NAMALWA (cell line): ENCODE results near the gene LIPI.
"Not testable (repeated sequence)": the region's sequence is repeated elsewhere in the genome, so short reads cannot be mapped to it uniquely, and the experiment has no call there.

ENCODE experiments used
- DNase-seq: peaks from one replicate; pipeline ENCODE4 v3.0.0-alpha.2; 2015; ENCODE audit warnings: low spot score

LIPI gene

DNA sequence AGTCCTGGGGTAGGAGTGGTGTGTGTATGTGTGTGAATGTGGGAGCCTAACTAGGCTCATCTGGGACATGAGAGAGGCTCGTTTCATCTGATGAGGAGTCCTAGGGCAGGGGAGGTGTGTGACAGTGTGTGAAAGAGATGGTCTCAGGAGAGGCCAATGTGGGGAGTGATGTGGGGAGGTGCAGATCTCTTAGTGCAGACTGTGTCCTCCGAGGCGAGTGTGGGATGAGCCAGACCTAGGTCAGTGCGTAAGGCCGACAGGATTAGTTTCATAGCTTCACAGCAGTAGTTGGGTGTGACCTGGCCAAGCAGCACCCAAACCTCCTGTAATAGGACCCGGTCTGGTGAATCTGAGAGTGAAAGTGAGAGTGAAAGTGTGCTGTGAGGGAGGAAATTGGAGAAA lies 94.7 kb downstream of the LIPI start:
- DNase-seq, result no peak

- no peak for DNase-seq
Observed at GRCh38 chr21:14115646-14116045, 95.1 kb downstream of the LIPI start.

DNA sequence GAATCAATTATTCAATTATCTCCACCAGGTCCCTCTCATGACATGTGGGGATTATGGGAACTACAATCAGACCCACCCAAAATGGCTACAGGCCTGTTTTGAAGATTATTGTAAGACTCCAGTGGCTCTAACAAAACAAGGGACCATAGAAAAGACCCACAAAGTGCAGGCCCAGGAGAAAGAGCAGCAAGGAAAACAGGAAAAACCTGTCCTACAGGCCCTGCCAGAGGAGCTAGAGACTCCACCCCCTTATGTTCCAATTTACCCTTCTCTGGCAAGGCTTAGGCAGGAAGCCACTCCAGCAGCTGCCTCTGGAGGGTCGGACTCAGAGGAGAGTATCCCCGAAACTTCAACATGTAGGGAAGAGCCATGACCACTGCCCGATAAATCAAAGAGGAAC lies 96.5 kb downstream of the LIPI start:
- no peak for DNase-seq

DNA sequence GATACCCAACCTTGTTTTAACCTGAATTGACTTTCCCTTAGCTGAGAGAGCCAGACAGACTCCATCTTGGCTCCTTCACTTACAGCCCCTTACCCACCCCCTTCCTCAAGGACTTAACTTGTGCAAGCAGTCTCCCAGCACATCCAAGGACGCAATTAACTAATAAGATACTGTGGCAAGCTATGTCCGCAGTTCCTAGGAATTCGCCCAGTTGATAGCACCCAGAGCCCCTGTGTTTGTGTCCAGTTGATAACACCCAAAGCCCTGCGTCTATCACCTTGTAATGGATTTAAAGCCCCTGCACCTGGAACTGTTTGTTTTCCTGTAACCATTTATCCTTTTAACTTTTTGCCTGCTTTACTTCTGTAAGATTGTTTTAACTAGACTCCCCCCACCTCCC lies 106.2 kb downstream of the LIPI start:
- DNase-seq, result not testable (repeated sequence)

DNA sequence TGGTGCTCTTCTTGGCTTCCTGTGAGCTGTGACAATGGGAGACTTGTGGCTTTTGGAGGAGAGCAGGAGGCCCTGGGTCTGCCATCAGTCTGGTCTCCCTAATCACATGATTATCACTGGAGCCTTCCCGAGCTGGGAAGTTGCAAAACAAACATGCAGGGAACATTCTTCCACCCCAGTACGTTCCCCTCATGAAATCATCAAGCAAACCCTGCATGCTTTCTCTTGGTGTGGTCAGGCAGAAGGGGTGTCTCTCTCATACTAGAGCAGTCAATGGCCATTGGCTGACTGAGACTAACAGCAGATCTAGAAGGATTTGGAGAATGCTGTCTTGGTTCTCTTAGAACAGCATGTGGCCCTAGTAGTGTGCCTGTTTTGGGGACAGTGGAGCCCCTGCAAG lies 111.2 kb downstream of the LIPI start:
- no peak for DNase-seq

- no peak for DNase-seq
Observed at GRCh38 chr21:14097881-14098499, 112.8 kb downstream of the LIPI start.

DNA sequence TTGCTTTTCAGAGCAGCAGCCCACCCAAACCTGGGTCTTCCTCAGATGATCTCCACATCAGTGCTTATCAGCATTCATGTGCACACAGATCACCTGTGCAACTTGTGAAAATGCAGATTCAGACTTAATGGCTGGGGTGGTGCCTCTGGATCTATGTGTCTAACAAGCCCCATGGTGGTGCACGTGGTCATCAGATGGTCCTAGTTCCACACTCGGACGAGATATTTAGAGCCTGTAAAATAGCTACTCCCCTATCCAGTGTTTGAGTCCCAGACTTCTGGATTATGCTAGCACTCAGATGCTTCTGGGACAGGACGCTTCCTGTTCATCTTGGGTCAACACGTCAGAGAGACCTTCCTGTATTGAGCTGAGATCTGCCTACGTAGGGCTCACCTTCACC lies 114.2 kb downstream of the LIPI start:
- DNase-seq, result no peak

- DNase-seq, result no peak
Observed at GRCh38 chr21:14096172-14096571, 114.6 kb downstream of the LIPI start.

DNA sequence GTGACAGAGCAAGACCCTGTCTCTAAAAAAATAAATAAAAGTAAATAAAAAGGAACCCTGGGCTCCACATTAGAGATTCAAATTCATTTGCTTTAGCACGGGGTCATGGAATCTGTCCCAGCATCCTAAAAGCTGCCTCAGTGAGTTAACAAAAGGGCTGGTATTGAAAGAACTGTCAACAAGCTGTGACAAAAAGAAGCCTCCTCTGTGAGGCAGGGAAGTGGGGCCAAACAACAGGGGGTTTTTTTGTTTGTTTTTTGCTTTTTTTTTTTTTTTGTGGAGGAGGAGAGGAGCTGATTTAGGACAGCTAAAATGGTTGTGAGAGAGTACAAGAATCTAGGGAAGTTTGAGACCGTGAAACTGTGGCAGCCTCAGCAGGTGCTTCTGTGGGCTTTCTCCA lies 115.7 kb downstream of the LIPI start:
- DNase-seq, result no peak

DNA sequence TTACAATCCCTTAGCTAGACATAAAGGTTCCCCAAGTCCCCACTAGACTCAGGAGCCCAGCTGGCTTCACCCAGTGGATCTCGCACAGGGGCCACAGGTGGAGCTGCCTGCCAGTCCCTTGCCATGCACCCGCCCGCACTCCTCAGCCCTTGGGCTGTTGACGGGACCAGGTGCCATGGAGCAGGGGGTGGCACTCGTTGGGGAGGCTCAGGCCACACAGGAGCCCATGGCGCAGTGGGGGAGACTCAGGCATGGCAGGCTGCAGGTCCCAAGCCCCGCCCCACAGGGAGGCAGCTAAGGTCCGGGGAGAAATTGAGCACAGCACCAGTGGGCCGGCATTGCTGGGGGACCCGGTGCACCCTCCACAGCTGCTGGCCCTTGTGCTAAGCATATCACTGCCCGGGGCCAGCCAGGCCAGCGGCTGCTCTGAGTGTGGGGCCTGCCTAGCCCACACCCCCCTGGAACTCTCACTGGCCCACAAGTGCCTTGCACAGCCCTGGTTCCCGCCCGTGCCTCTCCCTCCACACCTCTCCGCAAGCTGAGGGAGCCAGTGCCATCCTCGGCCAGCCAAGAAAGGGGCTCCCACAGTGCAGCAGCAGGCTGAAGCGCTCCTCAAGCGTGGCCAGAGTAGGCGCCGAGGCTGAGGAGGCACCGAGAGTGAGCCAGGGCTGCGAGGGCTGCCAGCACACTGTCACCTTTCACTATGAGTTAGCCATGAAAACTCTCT lies 117.8 kb downstream of the LIPI start:
- no peak for DNase-seq

DNA sequence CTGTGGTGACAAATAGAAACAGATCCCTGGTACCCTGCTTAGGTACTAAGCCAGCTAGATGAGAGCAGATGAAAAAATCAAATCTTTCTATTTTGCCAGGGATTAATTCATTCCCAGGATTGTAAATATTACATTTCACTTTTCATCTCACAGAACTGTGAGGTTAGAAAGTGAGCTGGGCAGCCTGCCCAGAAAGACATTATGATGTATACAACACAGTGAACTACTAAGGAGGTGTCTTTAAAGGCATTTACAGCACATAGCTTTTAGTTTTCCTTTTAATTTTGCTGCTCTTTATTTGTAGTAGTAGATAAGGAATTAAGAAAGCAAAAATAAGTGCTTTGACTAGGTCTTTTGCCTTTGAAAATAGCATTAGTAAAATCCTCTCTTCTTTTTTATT lies 120.6 kb downstream of the LIPI start:
- DNase-seq, result not testable (repeated sequence)

DNA sequence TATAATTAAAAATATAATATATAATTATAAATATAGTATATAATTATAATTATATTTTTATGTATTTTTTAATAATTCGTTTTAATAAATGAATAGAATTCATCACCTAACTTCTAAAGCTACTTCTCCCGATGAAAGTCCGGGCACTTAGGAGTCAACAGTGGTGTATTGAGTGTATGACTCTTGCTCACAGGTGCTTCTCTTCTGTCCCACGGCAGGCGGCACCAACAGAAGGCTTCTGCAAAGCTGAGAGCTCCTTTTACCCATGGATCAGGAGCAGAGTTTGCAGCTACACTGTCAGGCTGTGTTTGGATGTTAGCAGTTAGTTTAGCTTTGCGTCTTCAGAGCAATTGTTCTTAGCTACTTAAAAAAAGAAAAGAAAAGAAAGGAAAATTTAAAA lies 122.4 kb downstream of the LIPI start:
- no peak for DNase-seq

DNA sequence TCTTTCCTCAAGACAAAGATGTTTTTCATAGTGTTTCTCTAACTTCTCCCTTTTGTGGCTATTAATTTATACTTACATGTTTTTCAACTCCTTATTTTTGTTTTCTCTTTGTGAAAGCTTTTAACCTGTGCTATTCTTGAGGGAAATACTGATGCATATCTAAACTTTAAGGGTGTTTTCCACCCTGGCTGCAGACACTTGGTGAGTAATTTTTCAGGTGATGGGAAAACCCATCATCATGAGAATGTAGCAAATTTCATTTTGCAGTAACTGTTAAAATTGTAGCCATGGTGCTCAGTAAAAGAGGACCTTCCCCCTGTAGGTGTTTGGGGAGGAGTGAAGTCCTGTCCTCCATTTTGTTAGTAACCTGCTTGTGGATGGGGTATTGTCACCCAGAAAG lies 124.2 kb downstream of the LIPI start:
- DNase-seq, result no peak

DNA sequence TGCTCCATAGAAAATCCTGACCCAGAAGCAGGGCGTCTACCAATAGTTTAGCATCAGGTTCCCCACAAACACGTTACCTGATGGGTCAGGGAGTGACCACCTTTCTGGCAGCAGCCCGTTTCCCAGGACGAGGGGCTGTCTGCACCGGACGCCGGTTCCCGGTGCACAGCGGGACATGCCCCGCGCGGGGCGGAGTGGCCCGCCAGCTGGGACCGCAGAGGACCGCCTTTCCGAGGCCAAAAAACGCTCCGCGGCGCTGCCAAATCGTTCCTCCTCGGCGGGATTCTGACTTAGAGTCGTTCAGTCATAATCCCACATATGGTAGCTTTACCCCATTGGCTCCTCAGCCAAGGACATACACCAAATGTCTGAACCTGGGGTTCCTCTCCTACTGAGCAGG lies 126.1 kb downstream of the LIPI start:
- DNase-seq, result no peak

- no peak for DNase-seq
Observed at GRCh38 chr21:14084068-14084501, 126.7 kb downstream of the LIPI start.

DNA sequence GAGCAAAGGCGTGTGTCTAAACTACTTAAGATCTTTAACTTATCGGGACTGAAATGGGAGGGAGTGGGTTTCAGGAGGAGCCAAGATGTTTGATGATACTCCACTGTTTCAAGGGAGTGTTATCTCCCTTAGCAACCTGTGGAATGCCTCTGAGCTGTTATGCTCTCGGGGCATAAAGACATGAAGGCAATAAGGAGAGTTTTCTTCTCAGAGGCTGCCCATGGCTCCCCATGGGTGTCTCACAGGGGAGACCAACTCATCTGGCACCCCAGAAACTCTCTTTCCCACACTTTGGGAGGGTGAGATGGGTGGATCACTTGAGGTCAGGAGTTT lies 130.0 kb downstream of the LIPI start:
- no peak for DNase-seq

DNA sequence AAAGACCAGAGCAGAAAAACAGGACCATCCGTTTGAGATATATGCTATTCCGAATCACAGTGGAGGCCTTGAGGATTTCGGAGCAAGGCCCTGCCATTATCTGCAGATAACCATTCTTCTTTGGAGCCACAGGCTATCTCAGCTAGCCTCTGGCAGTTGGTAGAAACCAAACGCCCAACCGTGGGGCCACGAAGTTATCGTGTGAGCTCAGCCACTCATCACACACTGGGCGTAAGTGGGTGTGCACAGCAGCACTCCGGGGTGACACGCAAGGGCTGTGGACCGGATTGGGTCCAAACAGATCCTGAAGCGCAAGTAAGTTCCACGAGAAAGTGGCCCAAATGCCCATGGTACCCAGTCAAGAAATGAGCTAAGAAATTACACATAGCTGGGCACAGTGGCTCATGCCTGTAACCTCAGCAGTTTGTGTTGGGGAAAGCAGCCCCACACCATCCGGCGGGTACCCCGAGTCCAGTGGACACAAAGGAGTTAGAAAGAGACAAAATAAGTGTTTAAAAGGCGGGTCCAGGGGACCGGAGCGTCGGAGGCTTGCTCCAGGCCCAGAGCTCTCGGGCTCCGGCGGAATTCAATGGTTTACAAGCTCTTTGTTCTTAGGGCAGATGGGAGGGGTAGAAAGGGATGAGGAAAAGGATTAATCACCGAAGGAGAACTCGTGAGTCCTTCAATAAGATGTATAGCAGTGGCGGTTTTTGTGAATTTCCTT lies 130.6 kb downstream of the LIPI start:
- DNase-seq, result no peak

DNA sequence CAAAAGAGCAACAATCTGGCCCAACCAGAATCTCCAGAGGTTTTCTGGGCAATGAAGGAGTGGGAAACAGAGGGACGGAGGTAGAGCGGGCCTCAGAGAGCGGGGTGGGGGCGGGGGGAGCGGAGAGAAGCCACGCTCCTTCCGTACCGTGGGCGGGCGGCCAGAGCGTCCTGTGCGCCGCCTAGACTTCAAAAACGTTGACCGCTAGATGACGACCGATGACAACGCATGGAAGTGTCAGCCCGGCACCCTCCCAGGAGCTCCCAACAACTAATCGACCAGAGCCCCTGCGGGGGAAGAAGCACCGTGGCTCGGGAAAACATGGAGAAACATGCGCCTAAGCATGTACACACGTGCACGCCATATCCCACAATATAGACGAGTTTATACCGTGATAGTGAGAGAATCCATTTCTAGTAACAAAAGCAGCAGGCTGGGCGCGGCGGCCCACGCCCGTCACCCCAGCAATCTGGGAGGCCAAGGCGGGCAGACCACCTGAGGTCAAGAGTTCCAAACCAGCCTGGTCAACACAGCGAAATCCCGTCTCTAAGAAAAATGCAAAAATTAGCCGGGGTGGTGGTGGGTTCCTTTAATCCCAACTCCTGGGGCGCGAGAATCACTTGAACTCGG lies 131.9 kb downstream of the LIPI start:
- no peak for DNase-seq

DNA sequence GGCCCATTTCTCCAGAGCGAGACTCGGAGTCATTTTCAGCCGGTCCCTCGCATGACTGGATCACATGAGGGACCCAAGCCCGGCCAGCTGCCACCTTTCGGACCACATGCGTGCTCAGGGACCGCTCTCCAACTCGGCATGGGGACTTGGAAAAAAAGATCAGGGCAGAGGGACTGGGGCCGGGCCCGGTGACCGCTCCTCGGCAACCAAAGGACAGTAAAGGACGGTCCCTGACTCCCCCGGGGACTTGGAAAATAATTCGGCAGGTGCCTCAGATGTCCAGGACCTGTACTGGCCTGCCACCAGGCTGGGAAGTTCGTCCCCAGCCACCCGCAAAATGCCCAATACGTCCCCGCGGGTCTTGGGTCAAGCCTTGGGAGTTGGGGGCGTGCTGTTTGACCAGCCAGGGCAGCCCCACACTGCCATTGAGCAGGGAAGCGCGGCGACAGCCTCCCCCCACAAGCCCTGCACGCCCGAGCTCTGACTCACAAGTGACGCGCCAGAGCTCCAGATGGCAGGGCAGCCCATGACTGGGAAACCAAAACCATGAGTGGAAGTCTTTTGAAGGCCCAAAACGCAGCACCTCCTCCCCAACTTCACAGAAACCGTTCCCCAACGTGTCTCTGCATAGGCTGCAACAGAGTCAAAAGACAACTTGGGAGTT lies 134.5 kb downstream of the LIPI start:
- no peak for DNase-seq

- DNase-seq, result no peak
Observed at GRCh38 chr21:14075346-14076142, 135.2 kb downstream of the LIPI start.

DNA sequence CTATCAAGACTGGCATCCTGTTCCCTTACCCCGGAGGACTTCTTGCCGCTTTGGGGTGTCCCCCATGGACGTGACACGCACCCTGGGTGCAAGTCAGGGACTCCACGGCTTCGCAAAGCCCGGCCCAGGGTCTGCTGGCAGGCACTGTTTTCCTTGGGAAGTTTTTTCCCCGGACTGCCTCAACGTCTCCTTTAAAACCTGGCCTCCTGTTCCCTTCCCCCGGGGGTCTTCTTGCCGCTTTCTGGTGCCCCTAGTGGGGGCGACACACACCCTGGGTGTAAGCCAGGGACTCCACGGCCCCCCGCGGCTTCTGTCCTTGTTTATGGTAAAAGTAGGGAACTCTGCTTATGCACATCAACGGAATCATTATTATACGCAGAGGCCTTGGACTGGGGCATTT lies 136.6 kb downstream of the LIPI start:
- DNase-seq, result no peak

- no peak for DNase-seq
Observed at GRCh38 chr21:14073615-14074014, 137.1 kb downstream of the LIPI start.
